Colon (tissue), 2 donors: ENCODE data around the gene GPR68.
"Not testable (repeated sequence)": the region's sequence is repeated elsewhere in the genome, so short reads cannot be mapped to it uniquely, and the experiment has no call there.

Experiments used
- FAIRE-seq: peaks from 2 replicates; lab custom pipeline; 2012; peaks lifted over from hg19 to GRCh38; lab: Jason Lieb, UNC
- donor health status: control.
- donor health status: control.

The GPR68 gene

DNA sequence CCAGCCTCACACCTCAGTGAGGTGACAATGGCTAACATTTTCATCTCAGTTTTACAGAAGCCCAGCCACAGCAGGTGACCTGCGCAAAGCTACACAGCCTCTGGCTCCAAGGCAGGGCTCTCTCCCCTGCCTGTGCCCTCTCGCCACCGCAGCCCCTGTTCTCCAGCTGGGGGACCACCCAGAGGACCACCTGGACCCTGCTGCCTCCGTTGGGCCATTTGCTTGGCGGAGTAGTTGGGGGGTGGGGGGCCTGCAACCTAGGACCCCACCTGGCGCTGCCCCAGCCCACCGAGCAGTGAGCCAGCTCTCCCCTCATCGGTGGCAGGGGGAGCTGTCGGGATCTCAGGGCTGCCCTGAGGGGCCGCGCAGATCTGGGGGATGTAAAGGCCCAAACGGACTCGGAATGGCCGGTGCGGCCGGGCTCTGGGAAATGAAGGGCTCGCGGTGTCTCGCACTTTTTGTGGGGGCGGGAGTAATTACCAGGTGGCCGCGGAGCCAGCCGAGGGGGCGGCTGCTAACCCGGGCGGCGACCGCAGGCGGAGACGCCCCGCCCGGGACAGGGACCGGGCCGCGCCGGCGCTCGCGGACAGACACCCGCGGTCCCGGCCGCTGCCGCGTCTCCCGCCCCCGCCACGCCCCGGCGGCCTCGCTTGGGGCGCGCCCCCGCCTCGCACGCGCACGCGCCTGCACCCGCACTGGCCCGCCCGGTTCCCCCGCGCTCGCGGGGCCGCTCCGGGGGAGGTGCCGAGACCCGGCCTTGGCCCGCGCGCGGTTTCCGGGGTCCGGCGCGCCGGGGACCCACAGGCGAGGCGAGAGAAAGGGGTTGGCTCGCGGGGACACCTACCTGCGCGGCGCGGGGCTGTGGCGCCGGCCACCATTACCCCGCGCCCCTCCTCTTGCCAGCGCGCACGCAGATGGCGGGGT is 8.6 kb upstream of the GPR68 start:
- FAIRE-seq = no peak

- no peak for FAIRE-seq
Measured at GRCh38 chr14:91250912-91251311, 6.4 kb upstream of the GPR68 start.

DNA sequence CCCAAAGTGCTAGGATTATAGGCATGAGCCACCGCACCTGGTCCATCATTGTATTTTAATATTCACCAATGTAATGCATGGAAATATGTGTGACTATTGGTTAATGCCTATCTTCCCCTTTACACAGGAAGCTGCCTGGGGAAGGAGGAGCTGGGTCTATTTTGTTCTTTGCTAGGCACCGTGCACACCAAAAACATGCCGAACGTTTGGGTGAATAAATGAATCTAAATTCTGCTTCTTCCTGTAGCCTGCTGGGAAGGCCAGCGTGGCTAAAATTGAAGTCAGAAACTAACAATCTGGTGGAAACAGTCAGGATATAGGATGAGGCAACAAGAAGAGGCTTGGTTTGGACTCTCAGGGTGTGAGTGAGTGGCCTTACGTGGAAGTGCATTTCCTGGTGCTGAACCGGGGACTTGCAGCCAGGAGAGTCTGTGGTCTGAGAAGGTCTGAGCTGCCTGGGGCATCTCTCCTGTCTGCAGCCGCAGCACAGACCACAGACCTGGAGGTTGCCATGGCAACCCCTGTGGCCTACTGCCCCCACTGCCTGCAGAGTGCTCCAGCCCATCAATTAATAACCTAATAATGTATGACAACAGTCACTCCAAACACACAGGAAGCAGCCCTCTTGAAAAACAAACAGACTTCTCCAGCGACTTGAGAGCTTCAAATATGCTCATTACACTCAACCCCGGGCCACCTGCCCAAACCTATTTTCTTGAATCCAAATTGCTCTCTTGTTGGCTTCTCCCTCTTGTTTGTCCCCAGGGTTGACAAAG is 5.5 kb upstream of the GPR68 start:
- no peak for FAIRE-seq

- no peak for FAIRE-seq
Measured at GRCh38 chr14:91246051-91246852, 1.7 kb upstream of the GPR68 start.

DNA sequence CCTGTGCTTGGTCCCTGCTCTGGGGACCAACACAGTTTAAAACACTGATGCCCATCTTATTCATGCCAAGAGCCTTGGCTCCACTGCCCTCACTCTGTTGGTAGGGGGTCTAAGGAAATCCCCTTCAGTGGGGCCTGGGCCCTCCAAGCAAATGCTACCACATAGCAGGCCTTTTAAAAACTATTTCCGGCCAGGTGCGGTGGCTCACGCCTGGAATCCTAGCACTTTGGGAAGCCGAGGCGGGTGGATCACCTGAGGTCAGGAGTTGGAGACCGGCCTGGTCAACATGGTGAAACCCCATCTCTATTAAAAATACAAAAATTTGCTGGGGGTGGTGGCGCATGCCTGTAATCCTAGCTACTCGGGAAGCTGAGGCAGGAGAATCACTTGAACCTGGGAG is 1.1 kb upstream of the GPR68 start:
- FAIRE-seq = not testable (repeated sequence)

DNA sequence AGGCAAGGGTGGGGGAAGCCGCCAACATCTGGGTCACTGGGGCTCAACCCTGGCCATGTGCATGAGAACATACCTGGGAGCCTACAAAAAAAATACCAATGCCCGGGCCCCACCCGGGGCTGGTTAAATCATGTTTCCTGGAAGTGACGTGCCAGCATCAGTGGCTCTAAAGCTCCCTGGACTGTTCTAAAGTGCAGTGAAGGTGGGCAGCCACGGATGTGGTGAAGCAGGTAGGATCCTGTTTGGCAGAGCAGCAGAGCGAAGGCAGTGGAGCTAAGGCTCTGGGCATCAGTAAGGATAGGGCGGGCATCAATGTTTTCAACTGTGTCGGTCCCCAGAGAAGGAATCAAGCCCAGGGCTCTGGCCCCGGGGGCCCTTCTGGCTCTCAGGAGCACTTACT is 525 bp upstream of the GPR68 start:
- FAIRE-seq = no peak

- FAIRE-seq = no peak
Measured at GRCh38 chr14:91243074-91243471, 1.4 kb downstream of the GPR68 start.

DNA sequence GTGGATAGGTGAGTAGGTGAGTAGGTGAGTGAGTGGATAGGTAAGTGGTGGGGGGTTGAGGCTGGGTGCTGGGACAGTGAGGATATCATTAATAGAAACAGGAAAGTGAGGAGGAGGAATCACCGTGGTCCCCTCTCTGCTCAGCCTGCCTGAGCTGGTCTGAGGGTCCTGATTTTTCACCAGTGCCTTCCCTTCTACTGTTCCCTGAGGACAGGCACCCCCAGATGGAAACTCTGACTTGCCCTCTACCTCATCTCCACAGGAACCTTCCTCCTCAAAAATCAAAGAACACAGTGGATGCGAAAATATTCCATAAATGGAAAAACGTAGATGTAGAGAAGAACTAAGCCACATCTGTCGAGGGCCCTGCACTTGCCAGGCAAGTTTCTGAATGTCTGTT is 1.9 kb downstream of the GPR68 start:
- no peak for FAIRE-seq

GRCh38 chr14:91241863-91242262 is 2.6 kb downstream of the GPR68 start:
- no peak for FAIRE-seq

DNA sequence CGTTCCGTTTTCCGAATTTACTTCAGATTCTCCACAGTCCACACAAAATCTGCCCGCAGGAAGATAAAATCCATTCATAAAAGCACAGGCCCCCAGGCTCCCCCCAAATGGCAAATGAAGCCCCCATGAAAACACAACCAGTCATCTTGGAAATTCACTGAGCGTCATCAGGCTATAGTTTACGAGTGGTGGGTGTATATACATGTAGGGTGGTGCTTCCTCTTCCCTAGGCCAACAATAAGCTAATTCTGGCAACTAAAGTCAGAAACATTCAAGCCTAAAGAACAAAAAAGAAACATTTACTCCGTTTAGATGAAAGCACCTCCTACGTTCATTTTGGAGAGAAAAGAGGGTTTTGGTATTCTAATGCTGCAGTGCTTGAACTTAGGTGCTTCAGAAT is 5.8 kb downstream of the GPR68 start:
- FAIRE-seq = no peak

- no peak for FAIRE-seq
Measured at GRCh38 chr14:91238085-91238484, 6.4 kb downstream of the GPR68 start.

DNA sequence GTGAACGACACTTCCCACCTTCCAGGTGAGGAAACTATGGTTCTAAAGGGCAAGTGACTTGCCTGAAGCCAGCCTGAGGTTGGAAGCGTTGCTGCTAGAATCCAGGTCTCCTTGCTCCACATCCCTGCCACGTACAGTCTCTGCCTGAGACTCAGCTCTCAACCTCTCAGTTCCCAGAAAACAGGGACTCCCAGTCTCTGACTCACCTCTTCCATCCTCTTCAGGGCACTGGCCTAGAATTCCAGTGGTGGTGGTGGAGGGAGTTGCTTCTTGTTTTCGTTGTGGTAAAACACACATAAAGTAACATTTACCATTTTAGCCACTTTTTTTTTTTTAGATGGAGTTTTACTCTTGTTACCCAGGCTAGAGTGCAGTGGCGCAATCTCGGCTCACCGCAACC is 7.3 kb downstream of the GPR68 start:
- FAIRE-seq = no peak

GRCh38 chr14:91235841-91236240 is 8.7 kb downstream of the GPR68 start:
- FAIRE-seq = no peak

DNA sequence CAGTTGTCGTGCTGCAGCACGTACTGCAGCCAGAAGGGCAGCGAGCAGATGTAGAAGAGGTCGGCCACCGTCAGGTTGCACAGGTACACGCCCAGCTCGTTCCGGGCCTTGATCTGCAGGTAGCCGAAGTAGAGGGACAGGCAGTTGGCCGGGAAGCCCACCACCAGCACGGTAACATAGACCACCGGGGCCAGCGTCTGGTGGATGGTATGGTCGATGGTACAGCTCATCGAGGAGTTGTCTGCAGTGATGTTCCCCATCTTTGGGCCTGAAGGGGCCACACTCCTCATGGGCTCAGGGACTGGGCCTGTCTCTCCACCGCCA is 9.8 kb downstream of the GPR68 start:
- no peak for FAIRE-seq

DNA sequence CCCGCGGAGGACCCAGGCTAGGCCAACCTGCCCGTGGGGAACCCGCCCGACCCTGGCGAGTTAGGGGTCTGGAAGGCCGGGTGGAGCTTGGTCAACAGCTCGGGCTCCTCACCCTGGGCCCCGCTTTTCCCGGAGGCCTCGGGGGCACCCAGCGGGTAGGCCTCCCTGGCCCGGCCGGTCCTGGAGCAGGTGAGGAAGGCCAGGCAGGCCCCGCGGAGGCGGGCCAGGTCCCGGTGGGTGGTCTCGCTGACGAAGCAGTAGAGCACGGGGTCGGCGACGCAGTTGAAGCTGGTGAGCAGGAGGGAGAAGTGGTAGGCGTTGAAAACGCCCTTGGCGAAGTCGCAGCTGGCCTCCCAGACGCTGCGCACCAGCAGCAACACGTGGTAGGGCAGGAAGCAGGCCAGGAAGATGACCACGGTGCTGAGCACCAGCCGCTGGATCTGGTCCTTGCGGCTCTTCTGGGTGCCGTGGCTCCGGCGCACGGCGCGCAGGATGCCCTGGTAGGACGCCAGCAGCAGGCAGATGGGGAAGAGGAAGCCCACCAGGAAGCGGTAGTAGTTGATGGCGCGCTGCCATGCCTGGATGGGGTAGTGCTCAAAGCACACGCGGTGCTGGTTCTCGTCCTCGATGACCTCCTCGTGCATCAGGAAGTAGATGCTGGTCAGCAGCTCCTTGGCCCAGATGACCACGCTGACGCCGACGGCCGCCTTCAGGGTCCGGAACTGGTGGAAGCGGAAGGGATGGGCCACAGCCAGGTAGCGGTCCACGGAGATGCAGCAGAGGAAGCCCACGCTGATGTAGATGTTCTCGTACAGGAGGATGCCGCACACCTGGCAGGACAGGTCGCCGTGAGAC is 10.3 kb downstream of the GPR68 start:
- FAIRE-seq = no peak

- FAIRE-seq = no peak
Measured at GRCh38 chr14:91232603-91233002, 11.9 kb downstream of the GPR68 start.

DNA sequence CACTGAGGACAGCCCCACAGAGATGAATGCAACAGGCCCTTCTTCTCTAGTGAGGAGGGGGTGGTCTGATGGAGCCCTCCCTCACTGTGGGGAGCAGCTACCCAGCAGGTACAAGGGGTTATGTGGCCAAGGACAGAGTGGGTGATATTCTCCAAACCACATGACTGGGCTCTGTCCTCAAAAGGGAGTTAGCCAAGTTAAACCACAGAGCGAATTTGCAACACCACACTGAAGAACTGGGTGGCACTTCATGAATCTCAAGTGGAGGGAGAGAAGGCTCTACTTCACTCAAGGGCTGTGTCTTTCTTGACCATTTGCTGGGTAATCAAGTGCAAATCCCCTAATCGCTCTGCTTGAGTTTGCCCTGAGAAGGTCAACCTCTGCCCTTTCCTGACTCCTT is 12.5 kb downstream of the GPR68 start:
- FAIRE-seq = no peak

DNA sequence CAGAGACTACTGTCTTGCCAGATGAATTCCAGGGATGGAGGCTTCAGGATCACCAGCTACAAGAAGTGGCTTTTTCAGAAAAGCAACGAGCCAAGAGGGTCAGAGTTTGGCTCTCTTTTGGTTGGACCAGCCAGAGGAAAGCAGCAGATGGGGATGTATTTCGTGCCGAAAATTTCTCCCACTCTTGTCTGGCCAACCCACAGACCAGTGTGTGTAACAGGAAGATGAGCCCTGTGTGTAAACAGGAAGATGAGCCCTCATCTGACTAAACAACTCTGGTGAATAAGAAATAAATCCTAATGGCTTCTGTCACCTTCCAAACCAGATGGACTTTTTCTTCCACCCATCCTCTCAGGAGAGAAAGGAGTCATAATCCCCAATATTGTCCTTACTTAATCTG is 13.1 kb downstream of the GPR68 start:
- FAIRE-seq = no peak

- FAIRE-seq = no peak
Measured at GRCh38 chr14:91230397-91231035, 14.0 kb downstream of the GPR68 start.

GRCh38 chr14:91229743-91230200 is 14.7 kb downstream of the GPR68 start:
- FAIRE-seq = no peak

- FAIRE-seq = no peak
Measured at GRCh38 chr14:91229005-91229382, 15.5 kb downstream of the GPR68 start.
